IPS DF 4.7 (cell line): Measurements from ENCODE around the gene GRXCR2.
"Not testable (repeated sequence)": the region's sequence is repeated elsewhere in the genome, so short reads cannot be mapped to it uniquely, and the experiment has no call there.

Experiments used
- DNase-seq: peaks from one replicate; pipeline ENCODE4 v3.0.0-alpha.2; 2013; ENCODE audit warnings: low spot score; ENCODE audit errors: extremely low read depth

Gene GRXCR2

DNA sequence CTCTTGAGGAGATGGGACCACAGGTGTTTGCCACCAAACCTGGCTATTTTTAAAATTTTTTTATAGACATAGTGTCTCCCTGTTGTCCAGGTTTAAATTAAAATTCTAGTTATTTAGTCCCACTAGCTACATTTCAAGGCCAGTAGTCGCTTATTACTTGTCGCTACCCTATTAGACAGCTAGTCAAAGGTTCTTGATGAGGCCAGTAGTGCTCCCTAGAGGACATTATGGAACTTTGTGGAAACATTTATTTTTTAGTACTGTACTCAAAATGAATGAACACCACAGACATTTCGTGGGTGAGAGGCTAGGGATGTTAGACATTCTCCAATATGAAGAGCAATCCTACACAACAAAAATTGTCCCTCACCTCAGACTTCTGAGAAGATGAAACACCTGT, 14.4 kb upstream of the GRXCR2 start:
- no peak for DNase-seq

DNA sequence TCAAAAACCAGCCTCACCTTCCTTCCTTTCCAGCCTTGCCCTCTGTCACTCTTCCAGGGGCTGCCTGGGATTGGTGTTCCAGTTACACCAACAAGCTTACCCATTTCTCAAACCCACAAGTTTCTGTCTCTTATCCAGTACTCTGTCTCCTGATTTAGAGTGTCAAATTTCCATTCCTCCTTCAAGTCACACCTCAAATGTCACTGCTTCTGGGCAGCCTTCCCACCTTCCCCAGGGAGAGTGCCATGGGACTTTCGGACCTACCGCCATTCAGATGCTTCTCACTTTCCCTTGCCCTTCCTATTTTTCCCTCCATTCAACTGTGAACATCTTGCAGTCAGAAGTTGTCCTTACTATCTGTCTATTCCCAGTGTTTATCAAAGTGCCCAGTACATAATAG, 2.0 kb upstream of the GRXCR2 start:
- DNase-seq = no peak

DNA sequence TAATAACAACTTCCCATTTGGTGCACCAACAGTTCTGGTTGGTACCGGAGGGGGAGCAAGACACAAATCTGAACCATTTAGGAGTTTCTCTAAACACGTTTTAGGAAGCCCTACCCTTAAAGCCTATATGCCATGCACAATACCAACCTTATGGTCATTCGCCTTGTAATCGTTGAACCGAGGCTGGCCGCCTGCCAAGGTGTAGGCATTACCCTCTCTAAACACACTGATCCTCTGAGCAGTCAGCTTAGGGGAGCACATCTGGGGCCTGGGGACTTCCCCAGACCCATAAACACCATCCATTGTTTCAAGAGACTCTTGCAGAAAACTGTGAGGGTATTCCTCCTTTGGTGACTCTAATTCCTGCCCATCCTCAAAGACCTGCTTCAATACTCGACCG, 328 bp downstream of the GRXCR2 start:
- no peak for DNase-seq

DNA sequence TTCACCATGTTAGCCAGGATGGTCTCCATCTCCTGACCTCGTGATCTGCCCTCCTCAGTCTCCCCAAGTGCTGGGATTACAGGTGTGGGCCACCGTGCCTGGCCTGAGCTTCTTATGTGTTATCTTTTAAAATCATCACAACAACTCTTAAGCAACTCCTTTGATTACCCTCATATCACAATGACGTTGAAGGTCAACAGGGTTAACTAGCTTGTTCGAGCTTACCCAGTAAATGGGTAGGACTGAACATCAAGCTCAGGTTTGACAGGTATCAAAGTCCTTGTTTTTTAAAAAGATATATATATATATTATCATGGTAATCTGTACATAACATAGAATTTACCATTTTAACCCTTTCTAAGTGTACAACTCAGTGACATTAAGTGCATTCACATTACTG, 3.1 kb downstream of the GRXCR2 start:
- no peak for DNase-seq

DNA sequence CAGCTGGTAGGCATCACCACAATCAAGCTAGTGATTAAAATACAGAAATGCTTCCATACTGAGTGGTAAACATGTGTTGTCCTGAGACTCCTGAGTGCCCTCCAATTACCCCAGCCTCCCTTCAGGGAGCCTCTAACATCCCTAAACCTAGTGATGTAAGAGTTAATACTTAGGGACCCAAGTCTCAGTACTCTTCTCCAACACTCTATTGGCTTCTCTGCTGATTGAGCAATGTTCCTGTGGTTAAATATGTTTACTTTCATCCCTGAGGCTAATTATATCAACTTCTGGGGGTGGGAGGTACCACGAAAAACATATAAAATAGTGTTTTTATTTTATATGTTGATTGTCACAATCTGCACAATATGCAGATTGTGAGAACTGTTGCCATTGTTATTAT, 5.0 kb downstream of the GRXCR2 start:
- no peak for DNase-seq

DNA sequence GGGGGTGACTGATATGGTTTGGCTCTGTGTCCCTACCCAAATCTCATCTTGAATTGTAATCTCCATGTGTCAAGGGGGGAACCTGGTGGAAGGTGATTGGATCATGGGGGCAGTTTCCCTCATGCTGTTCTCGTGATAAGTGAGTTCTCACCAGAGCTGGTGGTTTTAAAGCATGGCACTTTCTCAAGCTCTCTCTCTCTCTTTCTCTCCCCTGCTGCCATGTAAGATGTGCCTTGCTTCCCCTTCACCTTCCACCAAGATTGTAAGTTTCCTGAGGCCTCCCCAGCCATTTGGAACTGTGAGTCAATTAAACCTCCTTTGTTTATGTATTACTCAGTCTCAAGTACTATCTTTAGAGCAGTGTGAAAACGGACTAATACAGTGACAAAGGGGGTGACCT, 8.4 kb downstream of the GRXCR2 start:
- not testable (repeated sequence) for DNase-seq

DNA sequence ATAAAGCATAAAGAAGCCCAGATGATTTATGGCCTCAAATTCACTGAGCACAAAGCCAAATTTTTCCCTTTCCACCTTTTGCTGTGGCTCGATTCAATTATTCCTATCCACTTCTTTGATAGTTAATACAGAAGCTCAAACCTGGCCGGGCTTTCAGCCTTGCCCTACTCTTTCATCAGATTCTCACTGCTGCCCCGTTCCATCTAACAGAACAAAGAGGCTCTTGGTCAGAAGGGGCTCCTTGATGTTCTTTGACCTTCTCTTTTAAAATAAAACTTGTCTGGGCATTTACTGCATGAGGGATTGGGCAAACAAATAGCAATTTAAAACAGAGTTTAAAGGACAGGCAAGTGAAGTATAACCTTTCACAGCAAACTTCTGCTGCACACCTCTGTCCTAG, 9.8 kb downstream of the GRXCR2 start:
- no peak for DNase-seq

DNA sequence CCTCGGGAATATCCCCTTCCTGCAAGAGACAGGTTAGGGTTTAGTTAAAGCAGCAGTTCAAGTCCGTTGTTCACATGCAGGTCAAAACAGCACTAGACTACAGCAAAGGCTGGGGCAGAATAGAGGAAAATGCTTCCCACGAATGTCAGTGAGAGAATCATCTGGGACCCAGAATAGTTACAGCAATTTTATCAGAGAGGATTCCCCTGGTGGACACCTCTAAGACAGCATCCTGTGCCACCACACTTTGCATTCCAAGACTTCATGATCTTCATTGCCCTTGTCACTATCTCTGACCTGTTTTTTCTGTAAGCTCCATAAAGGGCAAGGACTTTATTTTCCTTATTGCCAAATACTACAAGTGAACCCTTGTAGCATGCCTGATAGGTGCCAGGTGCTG, 12.9 kb downstream of the GRXCR2 start:
- DNase-seq = no peak

DNA sequence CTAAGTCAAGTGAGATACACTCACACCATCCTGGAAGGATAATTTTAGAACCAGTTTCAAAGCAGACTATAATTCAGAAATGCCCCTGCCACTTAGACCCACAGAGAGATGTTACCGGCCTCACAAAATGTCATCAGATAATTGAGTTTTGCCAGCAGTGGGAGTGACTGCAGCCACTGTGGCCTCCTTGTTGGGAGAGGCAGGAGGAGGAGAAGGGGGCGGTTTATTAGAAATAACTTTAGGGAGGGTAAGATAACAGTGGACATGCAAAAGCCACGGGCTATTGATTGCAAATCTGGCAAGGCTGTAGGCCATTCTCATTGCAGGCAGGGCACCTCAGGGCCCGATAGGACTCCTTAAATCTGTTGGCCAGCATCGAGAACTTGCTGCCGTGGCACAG, 13.4 kb downstream of the GRXCR2 start:
- DNase-seq = no peak

DNA sequence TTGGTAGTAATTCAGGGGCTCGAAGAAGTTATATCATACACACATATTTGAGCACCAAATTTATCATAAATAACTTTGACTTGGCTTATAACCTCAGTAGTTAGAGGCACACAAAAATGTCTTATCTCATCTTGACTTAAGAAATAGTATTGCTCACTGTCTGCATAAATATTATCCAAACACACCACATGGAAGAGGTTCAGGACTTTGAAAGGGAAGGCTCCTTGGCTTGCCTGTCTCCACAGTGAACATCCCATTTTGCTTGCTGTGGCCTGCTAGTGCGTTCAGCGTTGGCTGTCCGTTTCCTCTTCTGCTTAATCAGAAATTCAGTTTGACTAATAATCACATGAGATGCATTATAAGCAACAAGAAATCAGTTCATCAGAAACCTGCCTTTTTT, 13.9 kb downstream of the GRXCR2 start:
- DNase-seq = no peak

DNA sequence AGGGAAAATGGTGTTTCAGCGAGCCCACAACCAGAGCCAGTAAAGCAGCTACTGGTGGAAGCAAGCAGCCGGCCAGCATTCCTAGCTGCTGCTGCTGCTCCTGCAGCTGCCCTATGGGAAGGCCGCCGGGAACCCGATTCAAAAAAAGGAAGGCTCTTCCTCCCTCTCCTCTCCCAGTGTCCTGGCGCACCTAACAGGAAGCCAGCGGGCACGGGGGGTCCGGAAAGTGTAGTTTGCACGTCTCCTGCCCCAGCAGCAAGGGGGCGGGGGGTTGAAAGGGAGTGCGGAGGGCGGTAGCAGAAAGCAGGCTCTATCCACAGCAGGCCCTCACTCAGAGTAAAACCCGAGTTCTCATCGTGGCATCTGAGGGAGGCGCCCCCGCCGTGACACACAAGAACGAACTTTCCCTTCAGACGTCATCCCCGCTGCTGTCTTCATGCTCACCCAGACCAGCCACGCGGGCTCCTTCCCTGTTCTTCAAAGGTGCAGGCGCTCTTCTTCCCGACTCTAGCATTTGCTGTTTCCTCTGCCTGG, 16.5 kb downstream of the GRXCR2 start:
- no peak for DNase-seq

DNA sequence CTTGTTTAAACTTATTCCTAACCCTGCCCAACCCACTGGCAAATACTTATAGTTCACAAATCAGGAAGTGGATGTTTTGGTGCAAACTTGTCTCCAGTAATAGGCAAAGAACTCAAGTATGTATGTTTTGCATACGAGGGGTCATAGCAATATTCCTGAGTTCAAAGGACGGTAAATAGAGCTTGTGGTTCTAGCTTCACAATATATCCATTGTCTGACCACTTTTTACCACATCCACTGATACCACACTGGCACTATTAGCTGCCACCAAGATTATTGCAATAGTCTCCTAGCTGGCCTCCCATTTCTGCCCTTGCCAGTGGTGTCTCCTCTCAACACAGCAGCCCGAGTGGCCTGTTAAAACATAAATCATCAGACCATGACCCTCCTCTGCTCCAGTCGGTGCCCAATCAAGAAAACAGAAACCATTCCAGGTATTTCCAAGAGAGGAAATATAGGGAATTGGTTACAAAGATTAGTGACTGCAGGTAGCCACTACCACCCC, 17.0 kb downstream of the GRXCR2 start:
- DNase-seq = no peak

DNA sequence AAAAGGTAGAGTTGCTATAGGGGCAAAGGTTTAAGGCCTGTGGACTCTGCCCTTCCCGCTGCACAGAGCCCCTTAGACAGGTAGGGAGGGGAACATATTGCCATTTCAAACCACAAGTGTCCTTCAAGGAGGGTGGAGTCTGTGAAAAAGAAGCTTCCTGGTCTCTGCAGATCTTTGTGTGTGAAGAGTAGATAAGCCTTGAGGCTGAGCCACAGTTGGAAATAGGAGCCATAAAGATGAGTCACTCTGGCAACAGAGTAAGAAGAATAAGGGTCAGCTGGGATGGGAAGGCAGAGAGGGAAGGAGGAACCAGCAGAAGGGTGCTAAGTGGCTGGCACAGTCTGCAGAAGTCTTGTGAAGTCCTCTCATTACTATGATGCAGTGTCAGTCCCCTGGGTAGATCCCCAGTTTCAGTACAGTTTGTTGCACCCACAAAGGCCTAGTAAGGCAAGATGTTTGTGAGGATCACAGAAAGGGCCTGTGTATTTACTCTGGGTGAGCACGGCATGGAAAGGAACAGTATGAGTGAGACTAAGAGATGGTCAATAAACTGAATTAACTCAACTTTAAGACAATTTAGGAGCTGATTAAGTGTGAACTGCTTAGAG, 18.1 kb downstream of the GRXCR2 start:
- DNase-seq = no peak

DNA sequence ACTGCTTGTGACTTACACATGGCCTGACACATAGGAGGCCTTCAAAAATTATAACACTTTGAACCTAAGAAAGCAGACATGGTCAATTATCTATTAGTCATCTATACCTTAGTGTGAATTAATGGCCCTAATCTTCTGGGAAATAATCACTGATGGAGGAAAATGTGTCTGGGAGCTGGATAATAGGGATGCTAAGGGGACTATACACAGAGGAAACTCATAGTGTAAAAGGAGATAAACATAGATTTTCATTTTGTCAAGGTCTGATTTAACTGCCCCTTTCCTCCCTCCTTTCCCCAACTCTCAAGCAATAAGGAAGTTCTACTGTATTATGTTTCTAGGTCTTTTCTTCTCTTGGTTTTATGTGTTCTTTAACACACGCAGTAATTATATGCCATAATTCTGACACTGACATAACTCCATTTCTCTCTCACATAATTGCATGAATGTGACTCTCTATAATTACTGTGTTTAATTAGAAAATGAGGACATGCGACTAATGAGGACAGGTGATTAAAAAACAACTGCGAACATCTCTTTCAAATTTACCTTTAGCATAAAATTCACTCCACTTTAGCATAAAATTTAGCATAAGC, 18.9 kb downstream of the GRXCR2 start:
- no peak for DNase-seq

DNA sequence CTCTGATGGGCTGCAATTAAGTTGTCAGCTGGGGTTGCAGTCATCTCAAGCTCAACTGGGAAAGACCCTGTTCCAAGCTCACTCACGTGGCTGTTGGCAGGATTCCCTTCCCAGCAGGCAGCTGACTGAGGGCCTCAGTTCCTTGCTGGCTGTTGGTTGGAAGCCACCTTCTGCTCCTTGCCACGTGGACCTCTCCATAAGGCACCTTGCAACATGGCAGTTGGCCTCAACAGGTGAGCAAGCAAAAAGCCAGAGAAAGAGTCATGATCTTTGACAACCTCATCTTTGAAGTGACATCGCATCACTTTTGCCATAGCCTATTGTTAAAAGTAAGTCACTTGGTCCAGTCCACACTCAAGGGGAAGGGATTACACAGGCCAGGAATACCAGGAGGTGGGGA, 19.8 kb downstream of the GRXCR2 start:
- no peak for DNase-seq

DNA sequence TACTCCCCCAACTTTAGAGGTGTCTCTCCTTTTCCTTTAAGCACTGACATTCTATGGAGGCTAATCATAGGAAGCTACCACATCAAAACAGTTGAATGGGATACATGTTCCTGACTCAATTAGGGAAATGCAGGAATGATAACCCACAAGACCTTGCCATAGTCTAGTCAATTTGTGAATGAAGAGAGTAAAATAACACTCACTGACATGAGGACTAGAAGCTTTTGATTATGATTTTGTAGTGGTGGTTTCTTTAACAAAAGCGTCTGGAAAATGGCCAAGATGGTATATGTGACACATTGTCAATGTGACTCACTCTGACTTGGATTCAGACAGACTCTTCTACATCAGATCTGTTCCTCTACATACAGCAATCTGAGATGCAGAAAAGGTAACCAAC, 24.0 kb downstream of the GRXCR2 start:
- DNase-seq = no peak

DNA sequence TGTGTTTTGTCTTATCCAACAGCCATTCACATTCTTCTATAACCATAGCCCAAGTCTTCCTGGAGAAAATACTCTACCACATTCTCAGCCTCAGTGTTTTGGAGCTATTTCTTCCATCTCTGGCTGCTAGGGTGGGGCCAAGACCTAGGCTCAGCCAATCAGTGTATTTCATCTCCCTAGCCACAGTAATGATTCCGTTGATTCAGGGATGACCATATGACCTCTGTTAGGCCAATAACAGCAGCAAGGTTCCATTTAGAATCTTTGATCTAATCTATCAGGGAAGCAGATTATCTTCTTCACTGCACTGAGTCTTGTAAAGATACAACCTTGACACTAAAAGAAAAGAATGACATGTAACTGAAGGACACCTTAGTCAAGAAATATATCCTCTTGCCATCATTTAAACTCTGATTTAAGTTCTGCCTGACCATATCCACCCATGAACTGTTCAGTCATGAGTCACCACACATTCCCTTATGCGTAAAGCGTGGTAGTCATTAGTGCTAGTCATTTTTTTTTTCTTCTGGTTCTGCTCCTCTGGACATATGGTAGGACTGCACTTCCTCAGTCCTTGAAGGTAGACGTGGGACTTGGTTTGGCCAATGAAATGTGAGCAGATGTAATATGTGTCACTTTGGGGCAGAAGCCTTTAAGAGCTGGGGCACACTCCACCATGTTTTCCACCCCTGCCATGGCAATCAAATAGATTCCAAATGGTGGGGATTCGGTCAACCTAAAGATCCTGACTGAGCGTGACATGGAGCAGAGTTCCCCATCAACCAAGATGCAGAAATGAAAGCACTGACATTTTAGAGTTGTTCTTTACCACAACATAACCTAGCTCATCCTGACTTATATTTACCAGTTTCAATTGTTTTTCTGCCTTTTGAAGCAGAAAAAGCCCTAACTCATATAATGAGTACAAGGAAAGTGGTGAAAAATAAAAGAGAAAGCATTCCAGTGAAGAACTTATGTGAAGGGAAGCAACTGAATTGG, 25.0 kb downstream of the GRXCR2 start:
- DNase-seq = no peak

DNA sequence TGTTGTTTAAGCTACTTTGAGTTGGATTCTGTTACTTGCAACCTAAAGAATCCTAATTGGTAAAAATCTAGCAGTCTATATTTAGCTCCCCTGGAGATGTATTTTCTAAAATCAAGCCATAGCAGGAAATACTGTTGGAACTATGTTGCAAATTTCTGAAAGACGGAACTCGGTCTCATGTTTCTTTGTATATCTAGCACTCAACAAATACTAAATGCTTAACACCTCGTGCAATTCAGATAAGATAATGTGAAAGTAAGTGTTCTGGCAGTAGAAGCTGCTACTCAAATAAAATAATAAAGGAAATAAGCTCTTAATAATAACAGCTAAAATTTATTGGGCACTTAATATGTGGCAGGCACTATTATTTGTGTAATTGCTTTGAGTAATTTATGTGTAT, 26.7 kb downstream of the GRXCR2 start:
- no peak for DNase-seq

DNA sequence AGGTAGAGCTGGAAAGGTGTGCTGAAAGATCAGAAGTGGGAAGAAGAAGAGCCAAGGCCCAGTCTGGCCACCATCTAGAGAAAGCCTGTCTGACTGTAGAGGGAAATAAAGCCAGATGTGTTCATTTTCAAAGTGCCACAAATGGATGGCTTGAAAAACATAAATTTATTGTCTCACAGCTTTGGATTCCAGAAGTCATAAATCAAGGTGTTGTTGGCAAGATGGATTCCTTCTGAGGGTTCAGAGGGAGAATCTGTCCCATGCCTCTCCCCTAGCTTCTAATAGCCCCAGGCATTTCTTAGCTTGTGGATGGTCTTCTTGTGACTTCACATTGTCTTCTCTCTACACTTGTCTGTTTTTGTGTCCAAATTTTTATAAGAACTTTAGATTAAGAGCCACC, 31.5 kb downstream of the GRXCR2 start:
- DNase-seq = no peak

DNA sequence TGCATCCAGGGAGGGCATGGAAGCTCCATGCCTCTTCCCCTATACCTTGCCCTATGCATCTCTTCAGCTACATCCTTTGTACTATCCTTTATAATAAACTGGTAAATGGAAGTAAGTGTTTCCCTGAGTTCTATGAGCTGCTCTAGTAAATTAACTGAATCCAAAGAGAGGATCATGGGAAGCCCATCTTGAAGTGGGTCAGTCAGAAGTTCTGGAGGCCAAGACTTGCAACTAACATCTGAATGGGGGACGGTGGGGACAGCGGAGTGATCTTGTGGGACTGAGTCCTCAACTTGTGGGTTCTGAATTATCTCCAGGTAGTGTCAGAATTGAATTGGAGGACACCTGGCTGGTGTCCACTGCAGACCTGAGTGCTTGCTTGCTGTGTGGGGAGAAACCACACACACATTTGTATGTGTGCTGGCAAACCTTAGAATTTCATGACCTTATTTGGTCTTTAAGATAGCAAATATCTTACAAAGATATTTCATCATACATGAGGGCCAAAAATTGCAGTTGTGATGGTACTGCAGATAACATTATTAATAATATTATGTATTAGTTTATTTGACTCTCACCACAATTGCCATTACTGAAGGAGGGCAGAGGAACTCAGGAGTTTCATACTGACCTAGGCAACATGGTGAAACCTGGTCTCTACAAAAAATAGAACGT, 32.2 kb downstream of the GRXCR2 start:
- DNase-seq = no peak

DNA sequence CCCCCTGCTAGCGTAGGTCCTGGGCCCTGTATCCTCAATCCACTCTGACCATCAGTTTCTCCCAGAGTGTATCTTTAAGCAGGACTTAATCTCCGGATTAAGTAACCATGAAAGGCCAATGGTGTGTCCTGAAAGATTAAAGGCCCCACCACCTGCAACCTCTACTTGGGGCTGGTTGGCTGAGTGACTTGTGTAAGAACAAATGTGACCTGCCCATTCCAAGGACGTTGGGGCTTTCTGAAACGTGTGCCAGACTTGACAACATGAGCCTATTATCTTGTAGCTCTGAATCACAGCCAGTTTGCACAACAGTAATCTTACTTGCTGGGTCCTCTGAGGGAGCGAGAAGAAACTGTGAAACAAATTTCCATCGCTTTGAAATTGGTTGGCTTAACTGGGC, 34.5 kb downstream of the GRXCR2 start:
- DNase-seq = no peak

DNA sequence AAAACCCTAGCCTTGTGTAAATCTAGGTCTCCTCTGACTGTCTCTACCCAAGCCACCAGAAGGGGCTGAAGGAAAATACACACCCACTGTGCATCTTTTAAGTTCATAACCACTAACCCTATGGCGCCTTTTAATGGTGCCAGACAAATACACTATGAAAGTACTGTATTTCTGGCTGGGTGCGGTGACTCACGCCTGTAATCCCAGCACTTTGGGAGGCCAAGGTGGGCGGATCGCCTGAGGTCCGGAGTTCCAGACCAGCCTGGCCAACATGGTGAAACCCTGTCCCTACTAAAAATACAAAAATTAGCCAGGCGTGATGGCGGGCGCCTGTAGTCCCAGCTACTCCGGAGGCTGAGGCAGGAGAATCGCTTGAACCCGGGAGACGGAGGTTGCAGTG, 36.6 kb downstream of the GRXCR2 start:
- DNase-seq = not testable (repeated sequence)
